Esophagus muscularis mucosa (tissue), 4 donors: Measurements from ENCODE around the gene PRDM16.

Source experiments
- EP300 ChIP-seq: sonication (generic); formaldehyde crosslinking; IDR thresholded peaks from one replicate; pipeline ENCODE4 v1.6.1; 2017; ENCODE audit warnings: antibody characterized with exemption
- POLR2A ChIP-seq: fragments of 450-650 bp; IDR thresholded peaks from one replicate; pipeline ENCODE4 v1.6.1; 2017; ENCODE audit warnings: antibody characterized with exemption, moderate library complexity, mild to moderate bottlenecking, low read depth
- POLR2AphosphoS5 ChIP-seq, 2 donors: sonication (generic); formaldehyde crosslinking; IDR thresholded peaks; one replicate each; pipeline ENCODE4 v1.6.1; 2017; ENCODE audit warnings: antibody characterized with exemption in 2 of 2
- TF ChIP-seq, protein P1 (sequence below), 3 experiments: fragments of 200-600 bp in 2 of 3; fragments of 450-650 bp in 1 of 3; sonication (generic) in 2 of 3; IDR thresholded peaks; one replicate each; pipeline ENCODE4 v1.5.1; 2017 to 2019; ENCODE audit warnings: antibody characterized with exemption in 3 of 3, mild to moderate bottlenecking in 2 of 3, moderate library complexity in 1 of 3

DNA sequence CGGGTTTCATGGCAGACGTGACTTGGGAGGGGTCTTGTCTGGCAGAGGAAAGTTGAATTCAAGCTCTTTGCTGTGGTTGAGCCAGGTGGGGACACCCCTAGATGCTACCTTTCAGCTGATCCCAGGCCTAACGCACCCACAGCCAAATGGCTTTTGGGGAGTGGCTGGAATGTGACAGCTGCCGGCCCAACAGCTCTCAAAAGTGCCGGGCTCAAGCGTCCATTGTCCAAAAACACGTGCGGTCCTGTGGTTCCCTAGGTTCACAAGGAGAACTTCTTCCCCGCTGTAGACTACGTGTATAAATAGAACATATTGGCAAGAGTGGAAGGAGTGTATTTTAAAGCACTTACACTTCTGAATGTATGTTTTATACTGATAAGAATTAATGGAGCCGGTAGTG, 298.4 kb downstream of the PRDM16 start:
- TF ChIP-seq, protein P1, sequence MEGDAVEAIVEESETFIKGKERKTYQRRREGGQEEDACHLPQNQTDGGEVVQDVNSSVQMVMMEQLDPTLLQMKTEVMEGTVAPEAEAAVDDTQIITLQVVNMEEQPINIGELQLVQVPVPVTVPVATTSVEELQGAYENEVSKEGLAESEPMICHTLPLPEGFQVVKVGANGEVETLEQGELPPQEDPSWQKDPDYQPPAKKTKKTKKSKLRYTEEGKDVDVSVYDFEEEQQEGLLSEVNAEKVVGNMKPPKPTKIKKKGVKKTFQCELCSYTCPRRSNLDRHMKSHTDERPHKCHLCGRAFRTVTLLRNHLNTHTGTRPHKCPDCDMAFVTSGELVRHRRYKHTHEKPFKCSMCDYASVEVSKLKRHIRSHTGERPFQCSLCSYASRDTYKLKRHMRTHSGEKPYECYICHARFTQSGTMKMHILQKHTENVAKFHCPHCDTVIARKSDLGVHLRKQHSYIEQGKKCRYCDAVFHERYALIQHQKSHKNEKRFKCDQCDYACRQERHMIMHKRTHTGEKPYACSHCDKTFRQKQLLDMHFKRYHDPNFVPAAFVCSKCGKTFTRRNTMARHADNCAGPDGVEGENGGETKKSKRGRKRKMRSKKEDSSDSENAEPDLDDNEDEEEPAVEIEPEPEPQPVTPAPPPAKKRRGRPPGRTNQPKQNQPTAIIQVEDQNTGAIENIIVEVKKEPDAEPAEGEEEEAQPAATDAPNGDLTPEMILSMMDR (IDR thresholded peaks at IDR 0.05), result no peak
- TF ChIP-seq POLR2AphosphoS5 (IDR thresholded peaks at IDR 0.05) (no peak), POLR2A (no peak), EP300 (no peak)
